T-helper 2 cell treated with Interferon-gamma antibody and Interleukin-4, amounts not matched to agents 100 ng/mL and 5 ng/mL, for 36 hours (primary cell): ENCODE data around the gene SLC25A48. TPM values are rescaled to one million over a fixed set of nuclear protein-coding genes. Genes with fewer than 3 reads are reported as not detected.

Experiments
- intact Hi-C: fragments of 100-400 bp; cut with micrococcal nuclease; formaldehyde crosslinking; loops from one replicate; pipeline ENCODE4 v1.15.1; 2023
- total RNA-seq: library from RNA; stranded (reverse); gene quantifications from 2 replicates; pipeline ENCODE4 v1.2.3, GENCODE V29; 2022

The SLC25A48 gene
- total RNA-seq, 1 donor from 2014 or later, result not detected

- intact Hi-C loops, result no loop called here
These were observed 45.1 kb downstream of the SLC25A48 start for GRCh38 chr5:135879591-135879990.

- intact Hi-C loops, result no loop called here
These were observed 45.8 kb downstream of the SLC25A48 start for GRCh38 chr5:135880278-135880677.

DNA sequence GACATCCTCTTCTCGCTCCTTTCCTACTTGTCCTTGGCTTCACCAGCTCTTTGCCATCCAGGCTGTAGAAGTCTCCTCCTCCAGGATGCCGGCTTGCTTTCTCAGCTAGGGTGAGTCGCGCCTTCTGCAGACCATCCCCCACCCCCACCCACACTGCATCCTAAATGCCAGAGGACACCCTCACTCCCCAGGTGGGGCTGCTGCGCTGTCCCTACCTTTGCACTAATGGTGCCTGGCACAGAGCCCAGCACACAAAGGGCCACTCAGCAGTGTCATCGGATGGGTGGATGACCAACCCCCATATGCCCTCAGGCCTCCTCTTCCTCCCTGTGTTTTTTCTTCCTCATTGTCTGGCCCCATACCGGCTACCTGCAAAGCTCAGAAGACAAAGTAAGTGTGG, 46.3 kb downstream of the SLC25A48 start:
- intact Hi-C loops, result no loop called here

- intact Hi-C loops, result no loop called here
These were observed 46.8 kb downstream of the SLC25A48 start for GRCh38 chr5:135881244-135881643.

DNA sequence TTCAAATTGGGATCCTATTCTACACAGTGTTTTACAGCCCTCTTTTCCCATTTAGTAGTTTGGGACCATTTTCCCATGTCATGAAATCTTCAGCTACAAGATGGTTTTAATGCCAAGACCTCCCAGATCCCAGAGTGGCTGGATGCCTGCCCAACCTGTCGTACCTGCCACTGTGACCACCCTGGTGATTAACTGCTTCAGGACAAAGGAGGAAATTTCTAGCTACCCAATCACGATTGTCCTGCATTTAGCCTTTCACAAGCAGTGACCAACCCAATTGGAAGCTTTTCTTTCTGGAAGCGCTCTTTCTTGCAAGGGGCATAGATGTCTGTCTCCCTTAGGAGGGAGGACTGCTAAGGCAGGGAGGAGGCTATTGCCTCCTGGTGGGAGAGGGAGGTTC, 47.4 kb downstream of the SLC25A48 start:
- intact Hi-C loops, result no loop called here

GRCh38 chr5:135883026-135883425, 48.6 kb downstream of the SLC25A48 start:
- intact Hi-C loops, result no loop called here

- intact Hi-C loops, result no loop called here
These were observed 49.0 kb downstream of the SLC25A48 start for GRCh38 chr5:135883441-135883840.

DNA sequence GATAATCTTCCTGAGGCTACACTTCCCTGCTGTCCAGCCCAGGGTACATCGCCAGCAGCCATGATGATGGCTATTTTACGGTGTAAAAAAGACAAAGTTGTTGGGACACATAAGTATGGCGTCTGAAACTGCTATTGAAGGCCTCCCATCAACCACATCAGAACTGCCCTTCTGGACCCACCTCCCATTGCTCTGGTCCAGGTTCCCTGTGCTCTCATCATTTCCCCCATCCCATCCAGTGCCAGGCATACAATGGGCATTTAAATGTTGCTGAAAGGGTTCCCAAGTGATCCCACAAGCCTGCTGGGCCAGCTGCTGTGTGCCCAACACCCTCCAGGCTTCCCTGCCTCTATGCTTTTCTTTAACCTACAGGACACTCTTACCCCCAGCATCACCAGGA, 50.6 kb downstream of the SLC25A48 start:
- intact Hi-C loops, result no loop called here

DNA sequence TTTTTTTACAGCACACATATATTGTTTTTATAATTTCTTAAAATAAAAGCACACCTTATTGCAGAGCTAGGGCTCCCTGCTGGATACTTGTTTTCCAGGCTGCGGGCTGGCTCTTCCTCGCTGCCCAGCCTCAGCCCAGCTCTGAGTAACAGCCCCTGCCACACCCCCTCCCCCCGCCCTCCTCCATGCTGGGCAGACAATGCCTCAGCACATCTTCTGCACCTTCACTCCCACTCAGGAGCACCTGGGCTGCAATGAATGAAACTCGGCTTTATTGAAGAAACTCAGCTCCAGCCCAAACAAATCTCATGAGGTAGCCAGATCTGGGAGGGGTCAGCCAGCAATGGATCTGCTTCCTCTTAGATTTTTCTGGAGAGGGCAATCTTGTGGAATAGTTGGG, 51.7 kb downstream of the SLC25A48 start:
- intact Hi-C loops, result loop anchor here (2.0 kb wide), 1 partner anchor 539 kb away; no protein-coding TSS in a partner anchor

DNA sequence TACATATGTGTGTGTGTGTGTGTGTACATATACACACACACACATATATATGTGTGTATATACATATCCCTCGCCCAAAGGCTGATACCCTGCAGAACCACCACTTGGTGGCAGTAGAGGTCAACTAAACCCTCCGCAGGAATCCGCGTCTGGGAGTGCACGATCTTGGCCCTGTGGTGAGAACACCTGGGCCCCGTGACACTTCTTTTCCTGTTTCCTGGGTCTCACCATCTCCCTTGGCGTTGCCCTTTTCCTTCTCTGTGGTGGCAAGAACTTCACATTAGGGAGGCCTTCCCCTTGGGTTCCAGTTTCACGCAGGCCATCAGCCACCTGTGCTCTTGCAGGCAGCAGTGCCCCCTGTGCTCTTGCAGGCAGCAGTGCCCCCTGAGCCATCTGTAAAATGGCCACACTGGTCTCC, 53.0 kb downstream of the SLC25A48 start:
- intact Hi-C loops, result loop anchor here (1.0 to 2.0 kb wide), 5 partner anchors 175 to 537 kb away; no protein-coding TSS in a partner anchor

- intact Hi-C loops, result loop anchor here (1.0 to 2.0 kb wide), 5 partner anchors 174 to 537 kb away; no protein-coding TSS in a partner anchor
These were observed 53.6 kb downstream of the SLC25A48 start for GRCh38 chr5:135887881-135888614.

GRCh38 chr5:135890296-135890695, 55.8 kb downstream of the SLC25A48 start:
- intact Hi-C loops, result no loop called here

DNA sequence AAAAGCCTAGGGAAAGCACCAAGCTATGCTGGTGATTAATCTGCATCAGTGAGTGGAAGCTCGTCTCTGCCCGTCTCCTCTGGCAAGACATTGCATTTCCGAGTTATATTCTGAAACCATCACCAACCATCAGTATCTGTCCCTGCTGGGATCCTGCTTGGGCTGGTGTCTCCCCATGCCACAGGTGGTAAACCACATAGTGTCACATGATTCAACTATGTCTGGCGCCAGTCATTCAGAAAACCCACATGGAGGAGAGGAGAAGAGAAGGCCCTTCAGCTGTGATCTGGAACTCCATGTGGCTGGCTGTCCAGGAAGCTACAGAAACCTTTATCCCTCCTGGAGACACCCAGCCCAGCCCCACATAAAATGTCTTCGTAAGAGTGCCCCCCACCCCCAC, 56.4 kb downstream of the SLC25A48 start:
- intact Hi-C loops, result loop anchor here (1.0 kb wide), 1 partner anchor 23 kb away; no protein-coding TSS in a partner anchor

DNA sequence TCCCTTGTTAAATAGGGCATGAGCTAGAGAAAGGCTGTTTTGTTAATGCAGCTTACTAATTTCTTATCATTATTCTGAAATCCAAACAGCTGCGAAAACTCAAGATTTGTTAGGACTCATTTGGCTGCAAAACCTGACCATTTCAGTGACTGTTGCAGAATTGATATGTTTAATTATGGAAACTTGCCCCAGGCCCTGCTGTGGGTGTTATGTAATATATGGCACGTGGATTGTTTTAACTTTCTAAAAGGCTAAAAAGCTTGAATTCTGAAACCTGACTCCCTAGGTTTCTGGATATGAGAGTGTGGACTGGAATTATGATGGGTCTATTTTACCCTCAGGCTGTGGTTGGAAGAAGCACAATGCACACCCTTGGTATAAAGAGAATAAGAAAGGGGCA, 56.8 kb downstream of the SLC25A48 start:
- intact Hi-C loops, result loop anchor here (1.0 kb wide), 1 partner anchor 23 kb away; no protein-coding TSS in a partner anchor

- intact Hi-C loops, result loop anchor here (1.0 kb wide), 1 partner anchor 23 kb away; no protein-coding TSS in a partner anchor
These were observed 57.3 kb downstream of the SLC25A48 start for GRCh38 chr5:135891791-135892190.

GRCh38 chr5:135894276-135894675, 59.8 kb downstream of the SLC25A48 start:
- intact Hi-C loops, result no loop called here

- intact Hi-C loops, result no loop called here
These were observed 60.3 kb downstream of the SLC25A48 start for GRCh38 chr5:135894789-135895188.

- intact Hi-C loops, result no loop called here
These were observed 61.1 kb downstream of the SLC25A48 start, which contains the start of gene IL9 for GRCh38 chr5:135895474-135896006. TSS of gene IL9 (minus strand) at chr5:135895841. CDS start at chr5:135895816, 25 bp downstream.

DNA sequence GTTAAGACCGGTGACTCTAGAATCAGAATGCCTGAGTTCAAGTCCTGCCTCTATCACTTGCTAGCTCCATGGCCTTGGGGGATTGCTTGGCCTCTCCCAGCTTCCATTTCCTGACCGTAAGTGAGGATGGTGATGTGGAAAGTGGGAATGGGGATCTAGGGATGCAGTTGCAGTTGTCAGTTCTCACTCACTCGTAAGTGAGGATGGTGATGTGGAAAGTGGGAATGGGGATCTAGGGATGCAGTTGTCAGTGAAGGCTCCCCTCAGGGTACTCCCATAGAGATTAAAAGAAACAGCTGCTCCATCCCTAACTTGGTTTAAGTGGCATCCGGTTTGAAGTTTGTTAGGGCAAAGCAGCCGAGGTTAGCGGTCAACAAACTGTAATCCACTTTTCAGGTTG, 64.2 kb downstream of the SLC25A48 start:
- intact Hi-C loops, result no loop called here

- intact Hi-C loops, result no loop called here
These were observed 65.8 kb downstream of the SLC25A48 start for GRCh38 chr5:135900276-135900675.

- intact Hi-C loops, result no loop called here
These were observed 67.2 kb downstream of the SLC25A48 start for GRCh38 chr5:135901633-135902032.

DNA sequence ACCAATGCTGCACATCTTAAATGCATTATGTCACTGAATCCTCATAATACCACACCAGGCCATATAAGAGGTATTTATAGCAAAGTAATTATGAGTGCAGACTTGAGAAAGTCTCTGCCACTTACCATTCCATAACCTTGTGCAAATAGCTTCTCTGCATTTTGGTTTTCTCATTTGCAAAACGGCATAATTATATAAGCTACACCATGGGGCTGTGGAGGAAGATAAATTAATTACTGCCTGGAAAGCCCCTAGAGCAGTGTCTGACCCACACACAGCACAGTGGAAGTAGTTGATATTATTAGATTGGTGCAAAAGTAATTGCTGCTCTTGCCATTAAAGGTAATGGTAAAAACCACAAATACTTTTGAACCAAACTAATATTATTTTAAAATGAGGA, 70.7 kb downstream of the SLC25A48 start:
- intact Hi-C loops, result no loop called here
